ENCODE results near the gene IKBKE. TPM values are rescaled to one million over a fixed set of nuclear protein-coding genes. Genes with fewer than 3 reads are reported as not detected.

IKBKE gene
- polyA plus RNA-seq, 2 of the 4 experiments (the other 2 are of a cell fraction) = 6.3 to 6.4 TPM

- ATAC-seq (no peak), FAIRE-seq (no peak), DNase-seq (ENCODE audit: low read depth in 1 of 2, low spot score in 1 of 2) (no peak)
- ChIA-PET CTCF (interaction anchor here (1.2 to 1.7 kb wide), 2 partner anchors 8 to 17 kb away, joined by 3 to 4 read pairs; no protein-coding TSS in a partner anchor), POLR2A (no interaction called here)
- Histone ChIP-seq H3K9me3 (no peaks in the 10 kb centered on the region), H3K4me1 (no peaks in the 10 kb centered on the region), H3K4me3 (no peak overlapping the region), H3K4me2 (no peak overlapping the region), H3K27ac (no peak overlapping the region)
- 89% methylated on average over 9 of the region's 9 CpGs for WGBS (ENCODE audit: missing lambda C conversion rate)
- TF ChIP-seq JUN (IDR thresholded peaks at IDR 0.05) (no peak), HMGXB4 (CRISPR knock-in tag; IDR thresholded peaks at IDR 0.05; ENCODE audit: borderline replicate concordance) (no peak), ELK1 (IDR thresholded peaks at IDR 0.05; ENCODE audit: low read depth, low read length) (no peak), MYC (IDR thresholded peaks at IDR 0.05; ENCODE audit: borderline replicate concordance, low read length) (no peak), FOSL2 (IDR thresholded peaks at IDR 0.05) (no peak), FOSL2 (CRISPR knock-in tag; IDR thresholded peaks at IDR 0.05) (no peak), ZFP36 (IDR thresholded peaks at IDR 0.05; ENCODE audit: borderline replicate concordance, partially characterized antibody) (no peak), GATA3 (IDR thresholded peaks at IDR 0.05; ENCODE audit: borderline replicate concordance) (no peak), NFE2L2 (conservative IDR thresholded peaks at IDR 0.05; ENCODE audit: low read length) (no peak), ZSCAN20 (CRISPR knock-in tag; IDR thresholded peaks at IDR 0.05) (no peak), POLR2A (IDR thresholded peaks at IDR 0.05; ENCODE audit: low read length) (no peak), REST (IDR thresholded peaks at IDR 0.05) (no peak), HES2 (IDR thresholded peaks at IDR 0.05) (no peak), RCOR1 (IDR thresholded peaks at IDR 0.05; ENCODE audit: low read depth, low read length) (no peak), FOXS1 (CRISPR knock-in tag; IDR thresholded peaks at IDR 0.05) (no peak)
Measured at GRCh38 chr1:206430031-206430983, 40.0 kb upstream of the IKBKE start.

- TF ChIP-seq MAZ (IDR thresholded peaks at IDR 0.05; ENCODE audit: borderline replicate concordance, low read depth, low read length) (no peak), EP300 (IDR thresholded peaks at IDR 0.05) (no peak), HMGXB4 (CRISPR knock-in tag; IDR thresholded peaks at IDR 0.05; ENCODE audit: borderline replicate concordance) (no peak), EHMT2 (IDR thresholded peaks at IDR 0.05; ENCODE audit: low read depth) (no peak), EHF (CRISPR knock-in tag; IDR thresholded peaks at IDR 0.05) (no peak), MAFK (IDR thresholded peaks at IDR 0.05; ENCODE audit: partially characterized antibody) (no peak), JUN (IDR thresholded peaks at IDR 0.05) (no peak), ZFP36 (IDR thresholded peaks at IDR 0.05; ENCODE audit: borderline replicate concordance, partially characterized antibody) (no peak)
- Histone ChIP-seq H3K9me3 (no peaks in the 10 kb centered on the region), H3K4me3 (no peak overlapping the region), H3K4me1 (no peaks in the 10 kb centered on the region), H3K27ac (no peak overlapping the region), H3K4me2 (no peak overlapping the region)
- no peak for DNase-seq (ENCODE audit: low read depth in 1 of 2, low spot score in 1 of 2)
- no peak for FAIRE-seq
- 77% methylated on average over 1 of the region's 1 CpG for WGBS (ENCODE audit: missing lambda C conversion rate)
- ATAC-seq = no peak
- CTCF ChIA-PET = interaction anchor here (1.5 kb wide), 1 partner anchor 44 kb away, joined by 3 read pairs; no protein-coding TSS in a partner anchor
- POLR2A ChIA-PET = no interaction called here
Measured at GRCh38 chr1:206435445-206435844, 34.8 kb upstream of the IKBKE start.
